Measurements from ENCODE around the gene NFKBIA. TPM values are rescaled to one million over a fixed set of nuclear protein-coding genes. Genes with fewer than 3 reads are reported as not detected.

Gene NFKBIA
- total RNA-seq, 1 donor from 2014 or later, result 30.3 TPM

DNA sequence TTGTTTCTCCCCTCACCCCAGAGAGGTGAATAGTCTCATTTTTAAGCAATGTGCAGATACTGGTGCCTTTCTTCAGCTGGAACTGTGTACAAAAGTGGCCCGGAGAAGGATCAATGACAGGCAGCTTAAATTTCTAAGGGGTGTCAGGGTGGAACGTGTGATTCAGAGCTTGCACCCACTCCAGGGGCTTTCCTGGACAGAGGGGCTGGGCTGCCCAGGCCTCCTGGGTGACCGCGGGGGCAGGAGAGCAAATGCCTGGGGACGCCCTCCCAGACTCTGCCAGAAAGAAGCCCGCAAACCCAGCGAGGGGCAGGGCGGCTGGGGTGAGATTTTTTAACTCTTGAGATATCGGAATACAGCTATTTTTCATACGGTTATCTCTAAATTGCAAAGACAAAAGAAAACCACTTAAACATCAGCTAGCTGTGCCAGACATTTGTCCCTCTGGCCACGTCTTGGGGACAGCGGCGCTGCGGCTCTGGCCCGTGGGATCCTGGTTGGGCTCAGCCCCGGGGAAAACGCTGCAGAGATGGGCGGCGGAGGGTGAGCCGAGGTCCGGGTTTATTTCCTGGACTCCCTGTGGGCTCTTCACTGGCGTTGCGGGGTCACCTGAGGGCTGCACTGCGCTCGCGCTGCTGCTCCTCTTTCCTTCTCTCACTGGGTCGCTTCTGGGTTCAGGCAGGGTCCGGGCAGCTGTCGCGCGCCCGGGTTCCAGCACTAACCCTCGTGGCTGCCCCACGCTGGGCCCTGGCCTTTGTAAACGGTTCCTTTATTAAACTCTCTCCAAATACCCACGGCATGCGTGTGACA lies 35.8 kb downstream of the NFKBIA start:
- H3K27ac Mint-ChIP-seq (ENCODE audit: unreplicated experiment), result peak overlapping the region; percentile 84

DNA sequence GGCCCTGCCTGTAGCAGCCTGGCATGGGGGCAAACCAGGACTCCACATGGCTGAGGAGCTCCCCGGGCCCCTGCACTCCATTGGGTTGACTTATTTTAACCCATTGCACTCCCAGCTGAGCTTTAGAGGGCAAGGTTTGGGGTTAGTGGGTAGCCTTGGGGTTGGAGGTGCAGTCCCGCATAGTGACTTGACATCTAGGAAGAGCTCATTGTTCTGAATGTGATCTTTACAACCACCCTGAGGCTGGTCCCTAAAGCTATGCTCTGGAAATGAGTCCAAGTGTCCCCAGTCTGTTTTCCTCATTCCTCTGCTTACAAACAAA lies 36.4 kb downstream of the NFKBIA start:
- Mint-ChIP-seq H3K27ac (ENCODE audit: unreplicated experiment) (no peak overlapping the region), H3K4me3 (no peak overlapping the region), H3K4me1 (peaks cover 30% of the 10 kb centered on the region), H3K36me3 (ENCODE audit: low read depth) (no peaks in the 10 kb centered on the region), H3K27me3 (ENCODE audit: low read depth) (no peaks in the 10 kb centered on the region), H3K9me3 (peaks cover 6% of the 10 kb centered on the region)
- DNase-seq (ENCODE audit: low read depth, low spot score), result no peak
- TF ChIP-seq CTCF (conservative IDR thresholded peaks at IDR 0.05), result no peak

More for the DNA sequence above, 35.8 kb downstream of the NFKBIA start:
- Mint-ChIP-seq H3K4me1 (peaks cover 30% of the 10 kb centered on the region), H3K27me3 (ENCODE audit: low read depth) (no peaks in the 10 kb centered on the region), H3K4me3 (no peak overlapping the region), H3K9me3 (peaks cover 6% of the 10 kb centered on the region), H3K36me3 (ENCODE audit: low read depth) (no peaks in the 10 kb centered on the region)
- DNase-seq (ENCODE audit: low read depth, low spot score), result no peak
- TF ChIP-seq CTCF (conservative IDR thresholded peaks at IDR 0.05), result no peak

- H3K9me3 Mint-ChIP-seq, result peaks cover 6% of the 10 kb centered on the region
- no peak for DNase-seq (ENCODE audit: low read depth, low spot score)
- no peak overlapping the region for H3K4me3 Mint-ChIP-seq
- peaks cover 30% of the 10 kb centered on the region for H3K4me1 Mint-ChIP-seq
- peak overlapping the region; percentile 63 for H3K27ac Mint-ChIP-seq (ENCODE audit: unreplicated experiment)
- no peak for TF ChIP-seq CTCF (conservative IDR thresholded peaks at IDR 0.05)
- H3K36me3 Mint-ChIP-seq (ENCODE audit: low read depth), result no peaks in the 10 kb centered on the region
- H3K27me3 Mint-ChIP-seq (ENCODE audit: low read depth), result no peaks in the 10 kb centered on the region
Measured at GRCh38 chr14:35367056-35367372, 37.5 kb downstream of the NFKBIA start.

- Mint-ChIP-seq H3K9me3 (peaks cover 6% of the 10 kb centered on the region), H3K4me3 (no peak overlapping the region), H3K36me3 (ENCODE audit: low read depth) (no peaks in the 10 kb centered on the region), H3K4me1 (peaks cover 30% of the 10 kb centered on the region), H3K27me3 (ENCODE audit: low read depth) (no peaks in the 10 kb centered on the region), H3K27ac (ENCODE audit: unreplicated experiment) (no peak overlapping the region)
- no peak for DNase-seq (ENCODE audit: low read depth, low spot score)
- TF ChIP-seq CTCF (conservative IDR thresholded peaks at IDR 0.05), result no peak
Measured at GRCh38 chr14:35366521-35366976, 38.0 kb downstream of the NFKBIA start.

- H3K4me1 Mint-ChIP-seq, result peaks cover 30% of the 10 kb centered on the region
- H3K9me3 Mint-ChIP-seq, result peaks cover 3% of the 10 kb centered on the region
- no peaks in the 10 kb centered on the region for H3K36me3 Mint-ChIP-seq (ENCODE audit: low read depth)
- H3K27ac Mint-ChIP-seq (ENCODE audit: unreplicated experiment), result no peak overlapping the region
- no peak for DNase-seq (ENCODE audit: low read depth, low spot score)
- TF ChIP-seq CTCF (conservative IDR thresholded peaks at IDR 0.05), result no peak
- no peaks in the 10 kb centered on the region for H3K27me3 Mint-ChIP-seq (ENCODE audit: low read depth)
- no peak overlapping the region for H3K4me3 Mint-ChIP-seq
Measured at GRCh38 chr14:35366056-35366451, 38.5 kb downstream of the NFKBIA start.
